ENCODE data around the gene IRF8. TPM values are rescaled to one million over a fixed set of nuclear protein-coding genes. Genes with fewer than 3 reads are reported as not detected.
A peak's percentile ranks its signal among the peaks of the same experiment; 100 is the strongest.

IRF8 gene
- total RNA-seq, 2 experiments from 2014 or later = 11.6 to 14.7 TPM

- Mint-ChIP-seq H3K4me1 (peaks cover 5% of the 10 kb centered on the region), H3K27ac (no peak overlapping the region), H3K4me3 (no peak overlapping the region), H3K36me3 (ENCODE audit: low read depth) (no peaks in the 10 kb centered on the region), H3K27me3 (peaks cover 5% of the 10 kb centered on the region), H3K9me3 (no peaks in the 10 kb centered on the region)
- no peak for DNase-seq
- ChIA-PET CTCF (interaction anchor here (0.5 to 1.0 kb wide), 3 partner anchors 18 to 1770 kb away, joined by 3 to 5 read pairs (median 3); no protein-coding TSS in a partner anchor), POLR2A (no interaction called here)
These were observed 29.0 kb downstream of the IRF8 start for GRCh38 chr16:85927959-85928358.

- peaks cover 5% of the 10 kb centered on the region for H3K27me3 Mint-ChIP-seq
- H3K4me3 Mint-ChIP-seq = no peak overlapping the region
- DNase-seq = no peak
- POLR2A ChIA-PET = no interaction called here
- H3K36me3 Mint-ChIP-seq (ENCODE audit: low read depth) = no peaks in the 10 kb centered on the region
- H3K9me3 Mint-ChIP-seq = no peaks in the 10 kb centered on the region
- CTCF ChIA-PET = interaction anchor here (1.0 kb wide), 1 partner anchor 18 kb away, joined by 3 read pairs; no protein-coding TSS in a partner anchor
- H3K4me1 Mint-ChIP-seq = peaks cover 5% of the 10 kb centered on the region
- H3K27ac Mint-ChIP-seq = no peak overlapping the region
These were observed 29.4 kb downstream of the IRF8 start for GRCh38 chr16:85928401-85928820.

GRCh38 chr16:85929259-85929721 lies 30.3 kb downstream of the IRF8 start:
- POLR2A ChIA-PET = no interaction called here
- Mint-ChIP-seq H3K27me3 (peaks cover 5% of the 10 kb centered on the region), H3K9me3 (no peaks in the 10 kb centered on the region), H3K27ac (no peak overlapping the region), H3K4me1 (peaks cover 10% of the 10 kb centered on the region), H3K4me3 (no peak overlapping the region), H3K36me3 (ENCODE audit: low read depth) (no peaks in the 10 kb centered on the region)
- no peak for DNase-seq
- CTCF ChIA-PET = interaction anchor here (0.8 kb wide), 1 partner anchor 16 kb away, joined by 4 read pairs; no protein-coding TSS in a partner anchor

- H3K9me3 Mint-ChIP-seq = no peaks in the 10 kb centered on the region
- ChIA-PET CTCF (interaction anchor here (0.6 to 1.4 kb wide), 2 partner anchors 8 to 10 kb away, joined by 3 to 4 read pairs; no protein-coding TSS in a partner anchor), POLR2A (no interaction called here)
- no peaks in the 10 kb centered on the region for H3K36me3 Mint-ChIP-seq (ENCODE audit: low read depth)
- DNase-seq = no peak
- H3K4me3 Mint-ChIP-seq = no peak overlapping the region
- peaks cover 5% of the 10 kb centered on the region for H3K27me3 Mint-ChIP-seq
- H3K4me1 Mint-ChIP-seq = peaks cover 15% of the 10 kb centered on the region
- H3K27ac Mint-ChIP-seq = no peak overlapping the region
These were observed 31.3 kb downstream of the IRF8 start for GRCh38 chr16:85930301-85930700.

- H3K9me3 Mint-ChIP-seq = no peaks in the 10 kb centered on the region
- no peak overlapping the region for H3K4me3 Mint-ChIP-seq
- ChIA-PET CTCF (interaction anchor here (1.0 to 1.4 kb wide), 2 partner anchors 9 to 24 kb away, joined by 3 read pairs; no protein-coding TSS in a partner anchor), POLR2A (interaction anchor here (0.6 kb wide), 1 partner anchor 276 kb away, joined by 4 read pairs; no protein-coding TSS in a partner anchor)
- peaks cover 5% of the 10 kb centered on the region for H3K27me3 Mint-ChIP-seq
- no peak overlapping the region for H3K27ac Mint-ChIP-seq
- peaks cover 30% of the 10 kb centered on the region for H3K4me1 Mint-ChIP-seq
- DNase-seq = no peak
- H3K36me3 Mint-ChIP-seq (ENCODE audit: low read depth) = no peaks in the 10 kb centered on the region
These were observed 32.8 kb downstream of the IRF8 start for GRCh38 chr16:85931596-85932402.

- Mint-ChIP-seq H3K9me3 (peaks cover 4% of the 10 kb centered on the region), H3K27me3 (no peaks in the 10 kb centered on the region), H3K36me3 (ENCODE audit: low read depth) (peaks cover 2% of the 10 kb centered on the region), H3K27ac (no peak overlapping the region), H3K4me3 (no peak overlapping the region), H3K4me1 (peaks cover 33% of the 10 kb centered on the region)
- ChIA-PET POLR2A (no interaction called here), CTCF (interaction anchor here (0.8 to 2.2 kb wide), 2 partner anchors 10 to 53 kb away, joined by 3 to 10 read pairs; no protein-coding TSS in a partner anchor)
- no peak for DNase-seq
These were observed 35.2 kb downstream of the IRF8 start for GRCh38 chr16:85934210-85934609.

- peaks cover 33% of the 10 kb centered on the region for H3K4me1 Mint-ChIP-seq
These were observed 36.5 kb downstream of the IRF8 start for GRCh38 chr16:85935391-85935973.

GRCh38 chr16:85935974-85936760 lies 37.2 kb downstream of the IRF8 start:
- Mint-ChIP-seq H3K36me3 (ENCODE audit: low read depth) (peaks cover 2% of the 10 kb centered on the region), H3K9me3 (peaks cover 4% of the 10 kb centered on the region), H3K27me3 (no peaks in the 10 kb centered on the region), H3K4me1 (peaks cover 33% of the 10 kb centered on the region), H3K4me3 (peak overlapping the region; percentile 65), H3K27ac (peak overlapping the region; percentile 94)
- peak; percentile 76 for DNase-seq
- CTCF ChIA-PET = interaction anchor here (1.0 to 2.1 kb wide), 4 partner anchors 11 to 115 kb away, joined by 3 to 7 read pairs (median 5); no protein-coding TSS in a partner anchor
- POLR2A ChIA-PET = interaction anchor here (0.6 kb wide), 1 partner anchor 9 kb away, joined by 9 read pairs; no protein-coding TSS in a partner anchor

More at GRCh38 chr16:85935391-85935973, 36.5 kb downstream of the IRF8 start:
- CTCF ChIA-PET = interaction anchor here (0.7 to 2.2 kb wide), 5 partner anchors 9 to 114 kb away, joined by 3 to 10 read pairs (median 7); no protein-coding TSS in a partner anchor
- no peaks in the 10 kb centered on the region for H3K27me3 Mint-ChIP-seq
- POLR2A ChIA-PET = interaction anchor here (0.6 kb wide), 1 partner anchor 10 kb away, joined by 9 read pairs; no protein-coding TSS in a partner anchor
- H3K4me3 Mint-ChIP-seq = peak overlapping the region; percentile 65
- peaks cover 2% of the 10 kb centered on the region for H3K36me3 Mint-ChIP-seq (ENCODE audit: low read depth)
- no peak for DNase-seq
- H3K27ac Mint-ChIP-seq = peak overlapping the region; percentile 94
- H3K9me3 Mint-ChIP-seq = peaks cover 4% of the 10 kb centered on the region

- peak overlapping the region; percentile 65 for H3K4me3 Mint-ChIP-seq
- peaks cover 33% of the 10 kb centered on the region for H3K4me1 Mint-ChIP-seq
- DNase-seq = no peak
- H3K9me3 Mint-ChIP-seq = peaks cover 4% of the 10 kb centered on the region
- H3K27me3 Mint-ChIP-seq = no peaks in the 10 kb centered on the region
- H3K36me3 Mint-ChIP-seq (ENCODE audit: low read depth) = peaks cover 2% of the 10 kb centered on the region
- POLR2A ChIA-PET = no interaction called here
- CTCF ChIA-PET = interaction anchor here (1.0 to 2.1 kb wide), 4 partner anchors 11 to 115 kb away, joined by 3 to 7 read pairs (median 5); no protein-coding TSS in a partner anchor
- H3K27ac Mint-ChIP-seq = peak overlapping the region; percentile 94
These were observed 37.9 kb downstream of the IRF8 start for GRCh38 chr16:85936816-85937215.

GRCh38 chr16:85940214-85940613 lies 41.3 kb downstream of the IRF8 start:
- H3K36me3 Mint-ChIP-seq (ENCODE audit: low read depth) = peaks cover 2% of the 10 kb centered on the region
- H3K4me1 Mint-ChIP-seq = peaks cover 29% of the 10 kb centered on the region
- H3K27me3 Mint-ChIP-seq = peaks cover 2% of the 10 kb centered on the region
- peaks cover 4% of the 10 kb centered on the region for H3K9me3 Mint-ChIP-seq
- H3K4me3 Mint-ChIP-seq = no peak overlapping the region
- ChIA-PET POLR2A (no interaction called here), CTCF (interaction anchor here (0.7 kb wide), 1 partner anchor 9 kb away, joined by 3 read pairs; no protein-coding TSS in a partner anchor)
- H3K27ac Mint-ChIP-seq = no peak overlapping the region
- DNase-seq = no peak

GRCh38 chr16:85941863-85942644 lies 43.1 kb downstream of the IRF8 start:
- Mint-ChIP-seq H3K4me1 (peaks cover 24% of the 10 kb centered on the region), H3K4me3 (no peak overlapping the region), H3K9me3 (peaks cover 4% of the 10 kb centered on the region), H3K27me3 (peaks cover 8% of the 10 kb centered on the region), H3K27ac (no peak overlapping the region), H3K36me3 (ENCODE audit: low read depth) (peaks cover 2% of the 10 kb centered on the region)
- no peak for DNase-seq
- CTCF ChIA-PET = no interaction called here
- POLR2A ChIA-PET = no interaction called here
